ENCODE results near the gene WHRN. TPM values are rescaled to one million over a fixed set of nuclear protein-coding genes. Genes with fewer than 3 reads are reported as not detected.

Gene WHRN
- total RNA-seq, 1 donor from 2014 or later: 1.1 TPM

GRCh38 chr9:114446672-114447450 lies 58.4 kb downstream of the WHRN start:
- no peaks in the 10 kb centered on the region for H3F3A ChIP-seq (ENCODE audit: low read depth)
- H3K4me1 Mint-ChIP-seq: peaks cover 8% of the 10 kb centered on the region
- H3K4me2 ChIP-seq: no peak overlapping the region
- no peak overlapping the region for H2AFZ ChIP-seq (replicated peaks)
- H3K4me3 ChIP-seq: no peak overlapping the region
- H3K79me2 ChIP-seq (ENCODE audit: low read depth): no peaks in the 10 kb centered on the region
- H3K9me3 ChIP-seq (ENCODE audit: low read depth): no peaks in the 10 kb centered on the region
- no peaks in the 10 kb centered on the region for H3K27me3 Mint-ChIP-seq (ENCODE audit: insufficient read depth, low read depth)
- H3K27me3 ChIP-seq: no peaks in the 10 kb centered on the region
- H4K20me1 ChIP-seq (ENCODE audit: low read depth): no peaks in the 10 kb centered on the region
- no peak overlapping the region for H3K9ac ChIP-seq
- no peak overlapping the region for H3K4me3 Mint-ChIP-seq
- no peaks in the 10 kb centered on the region for H3K36me3 ChIP-seq
- H3K27ac ChIP-seq: no peak overlapping the region
- H3K4me1 ChIP-seq: no peaks in the 10 kb centered on the region
- H3K27ac Mint-ChIP-seq: no peak overlapping the region
- no peak for TF ChIP-seq EZH2phosphoT487 (IDR thresholded peaks at IDR 0.05)
- no peak for TF ChIP-seq CTCF (IDR thresholded peaks at IDR 0.05)
- TF ChIP-seq EZH2 (IDR thresholded peaks at IDR 0.05): no peak
- no peak for DNase-seq (ENCODE audit: low spot score)
- H3K36me3 Mint-ChIP-seq: no peaks in the 10 kb centered on the region
- H3K9me3 Mint-ChIP-seq: no peaks in the 10 kb centered on the region

- H2AFZ ChIP-seq (replicated peaks): no peak overlapping the region
- no peaks in the 10 kb centered on the region for H3K9me3 Mint-ChIP-seq
These were observed 59.2 kb downstream of the WHRN start for GRCh38 chr9:114446036-114446435.

GRCh38 chr9:114445616-114446015 lies 59.7 kb downstream of the WHRN start:
- no peak overlapping the region for H3K27ac ChIP-seq
- H3K4me3 Mint-ChIP-seq: no peak overlapping the region
- H3K79me2 ChIP-seq (ENCODE audit: low read depth): no peaks in the 10 kb centered on the region
- H4K20me1 ChIP-seq (ENCODE audit: low read depth): no peaks in the 10 kb centered on the region
- no peak overlapping the region for H3K4me2 ChIP-seq
- H3K27ac Mint-ChIP-seq: no peak overlapping the region
- no peaks in the 10 kb centered on the region for H3K9me3 Mint-ChIP-seq
- H3K27me3 ChIP-seq: no peaks in the 10 kb centered on the region
- H3K4me1 Mint-ChIP-seq: peaks cover 1% of the 10 kb centered on the region
- no peaks in the 10 kb centered on the region for H3K4me1 ChIP-seq
- no peaks in the 10 kb centered on the region for H3K27me3 Mint-ChIP-seq (ENCODE audit: insufficient read depth, low read depth)
- no peak overlapping the region for H3K4me3 ChIP-seq
- no peaks in the 10 kb centered on the region for H3K36me3 Mint-ChIP-seq
- no peak overlapping the region for H2AFZ ChIP-seq (replicated peaks)
- H3F3A ChIP-seq (ENCODE audit: low read depth): no peaks in the 10 kb centered on the region
- TF ChIP-seq EZH2phosphoT487 (IDR thresholded peaks at IDR 0.05): no peak
- TF ChIP-seq CTCF (IDR thresholded peaks at IDR 0.05): no peak
- no peak for TF ChIP-seq EZH2 (IDR thresholded peaks at IDR 0.05)
- no peaks in the 10 kb centered on the region for H3K9me3 ChIP-seq (ENCODE audit: low read depth)
- H3K9ac ChIP-seq: no peak overlapping the region
- no peak for DNase-seq (ENCODE audit: low spot score)
- H3K36me3 ChIP-seq: no peaks in the 10 kb centered on the region

More at GRCh38 chr9:114446036-114446435, 59.2 kb downstream of the WHRN start:
- Histone ChIP-seq H3K36me3 (no peaks in the 10 kb centered on the region), H3K9me3 (ENCODE audit: low read depth) (no peaks in the 10 kb centered on the region), H3K4me3 (no peak overlapping the region), H3K27me3 (no peaks in the 10 kb centered on the region), H3F3A (ENCODE audit: low read depth) (no peaks in the 10 kb centered on the region), H3K79me2 (ENCODE audit: low read depth) (no peaks in the 10 kb centered on the region), H3K9ac (no peak overlapping the region), H3K4me1 (no peaks in the 10 kb centered on the region), H3K27ac (no peak overlapping the region), H4K20me1 (ENCODE audit: low read depth) (no peaks in the 10 kb centered on the region), H3K4me2 (no peak overlapping the region)
- Mint-ChIP-seq H3K4me1 (peaks cover 5% of the 10 kb centered on the region), H3K4me3 (no peak overlapping the region), H3K27ac (no peak overlapping the region), H3K27me3 (ENCODE audit: insufficient read depth, low read depth) (no peaks in the 10 kb centered on the region), H3K36me3 (no peaks in the 10 kb centered on the region)
- TF ChIP-seq EZH2phosphoT487 (IDR thresholded peaks at IDR 0.05): no peak
- TF ChIP-seq CTCF (IDR thresholded peaks at IDR 0.05): no peak
- no peak for TF ChIP-seq EZH2 (IDR thresholded peaks at IDR 0.05)
- DNase-seq (ENCODE audit: low spot score): no peak
